Amniotic stem cell (primary cell): ENCODE results near the gene SAP30BP.

Experiments used
- DNase-seq: peaks from one replicate; lab custom pipeline; 2025; lab: John Stamatoyannopoulos, UW

Gene SAP30BP

DNA sequence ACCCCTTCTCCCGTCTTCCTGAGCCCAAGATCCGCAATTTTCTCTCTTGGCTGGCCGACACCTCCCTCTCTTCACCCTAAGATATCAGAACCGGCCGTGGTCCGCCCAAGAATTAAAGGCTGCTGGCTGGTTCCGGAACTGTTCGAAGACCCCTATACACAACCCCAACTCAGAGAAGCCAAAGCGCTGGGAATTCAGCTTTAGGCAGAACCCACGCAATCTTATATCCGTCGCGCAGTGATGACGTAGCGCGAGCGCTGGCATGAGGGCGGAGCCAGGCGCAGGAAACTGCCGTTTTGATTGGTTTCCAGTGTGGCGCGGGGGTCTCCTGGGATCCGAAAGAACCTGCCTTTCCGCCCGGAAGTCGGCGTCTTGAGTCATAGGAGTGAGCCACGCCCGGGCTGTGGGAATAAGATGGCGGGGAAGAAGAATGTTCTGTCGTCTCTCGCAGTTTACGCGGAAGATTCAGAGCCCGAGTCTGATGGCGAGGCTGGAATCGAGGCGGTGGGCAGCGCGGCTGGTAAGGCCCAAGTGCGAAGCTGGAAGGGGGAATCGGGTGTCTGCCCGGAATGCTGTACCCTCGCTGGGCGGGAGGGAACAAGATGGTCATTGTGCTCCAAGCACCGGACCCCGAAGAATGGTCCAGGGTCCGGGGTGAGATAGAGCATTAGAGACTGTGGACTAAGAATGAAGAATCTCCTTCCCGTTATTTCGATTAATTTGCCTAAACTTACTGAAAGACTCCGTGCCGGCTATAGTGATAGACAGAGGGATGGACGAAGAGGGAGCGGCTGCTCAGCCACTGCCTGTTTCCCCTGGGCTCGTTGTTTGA is at the start of gene SAP30BP, which contains the start of gene RECQL5:
Gene SAP30BP, plus strand, starts transcription at position 380 of the 832 bp plus-strand sequence. Its CDS starts 35 bp downstream, at position 415.
Gene RECQL5, minus strand, starts transcription at position 196 of the 832 bp plus-strand sequence. CDS start 597 bp downstream, outside the sequence.
- peak; percentile 98 for DNase-seq

DNA sequence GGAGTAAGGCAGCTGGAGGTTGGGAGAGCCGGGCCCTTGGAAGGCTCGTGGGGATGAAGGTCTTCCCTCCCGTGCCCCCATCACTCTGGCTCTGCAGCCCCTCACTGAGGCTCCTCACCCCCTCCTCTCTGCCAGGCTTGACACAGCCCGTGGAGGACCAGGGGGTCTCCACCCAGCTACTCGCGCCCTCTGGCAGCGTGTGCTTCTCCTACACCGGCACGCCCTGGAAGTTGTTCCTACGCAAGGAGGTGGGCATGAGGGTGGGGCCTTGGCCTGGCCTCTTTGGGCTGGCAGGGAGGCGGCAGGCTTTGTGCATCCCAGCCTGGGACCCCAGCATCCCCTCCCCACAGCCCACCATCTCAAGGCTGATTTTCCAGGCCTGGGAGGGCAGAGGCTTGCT is 49.5 kb upstream of the SAP30BP start:
- no peak for DNase-seq

- no peak for DNase-seq
Measured at GRCh38 chr17:75619506-75620431, 47.4 kb upstream of the SAP30BP start.

DNA sequence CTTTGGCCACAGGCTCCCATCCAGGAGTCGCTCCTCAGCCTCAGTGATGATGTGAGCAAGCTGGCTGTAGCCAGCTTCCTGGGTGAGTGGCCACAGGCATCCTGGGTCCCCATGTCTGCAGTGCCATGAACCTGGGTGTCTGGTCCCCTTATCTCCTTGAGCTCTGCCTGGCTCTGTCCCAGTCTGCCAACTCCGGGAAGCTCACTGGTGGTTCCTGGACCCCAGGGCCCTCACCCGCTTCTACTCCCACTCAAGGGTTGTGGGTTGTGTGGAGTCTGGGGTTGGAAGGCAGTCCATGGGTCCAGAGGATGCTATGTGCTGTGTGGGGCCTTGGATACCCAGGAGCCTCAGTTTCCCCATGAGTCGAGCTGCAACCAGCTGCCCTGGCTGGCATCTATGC is 45.6 kb upstream of the SAP30BP start:
- DNase-seq: no peak

DNA sequence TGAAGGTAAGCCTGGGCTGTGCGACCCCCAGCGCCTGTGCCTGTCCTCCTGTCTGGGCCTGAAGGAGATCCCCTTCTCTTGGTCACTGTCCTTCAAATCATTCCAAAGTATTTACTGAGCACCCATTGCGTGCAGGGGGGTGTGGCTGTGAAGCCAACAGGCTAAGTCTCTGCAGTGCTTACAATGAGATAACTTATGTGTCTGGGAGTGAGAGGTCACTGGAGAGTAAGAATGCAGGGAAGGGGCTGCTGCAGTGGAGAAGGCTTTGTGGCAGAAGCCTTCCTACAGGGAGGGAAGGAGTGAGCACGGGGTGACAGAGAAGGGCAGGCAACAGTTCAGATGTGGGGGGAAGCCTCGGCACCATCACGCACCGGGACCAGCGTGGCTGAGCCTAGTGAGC is 45.1 kb upstream of the SAP30BP start:
- no peak for DNase-seq

GRCh38 chr17:75622771-75623273 is 44.3 kb upstream of the SAP30BP start:
- DNase-seq: no peak

GRCh38 chr17:75623386-75623785 is 43.8 kb upstream of the SAP30BP start:
- no peak for DNase-seq

DNA sequence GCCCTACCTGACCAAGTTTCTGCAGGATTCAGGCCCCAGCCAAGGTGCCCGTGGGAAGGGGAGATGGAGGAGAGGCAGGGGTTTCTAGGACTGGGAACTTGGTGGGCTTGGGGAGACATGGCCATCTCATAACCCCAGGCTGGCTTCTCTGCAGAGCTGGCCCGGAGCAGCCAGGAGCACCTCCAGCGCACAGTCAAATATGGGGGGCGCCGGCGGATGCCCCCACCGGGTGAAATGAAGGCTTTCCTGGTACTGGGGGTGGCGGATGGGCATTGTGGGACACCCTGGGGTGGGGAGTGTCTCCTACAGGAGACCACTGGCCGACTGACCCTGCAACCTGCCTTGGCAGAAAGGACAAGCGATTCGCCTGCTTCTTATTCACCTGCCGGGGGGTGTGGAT is 43.1 kb upstream of the SAP30BP start:
- no peak for DNase-seq

GRCh38 chr17:75624714-75625345 is 42.3 kb upstream of the SAP30BP start:
- no peak for DNase-seq

- no peak for DNase-seq
Measured at GRCh38 chr17:75625813-75626486, 41.2 kb upstream of the SAP30BP start.

DNA sequence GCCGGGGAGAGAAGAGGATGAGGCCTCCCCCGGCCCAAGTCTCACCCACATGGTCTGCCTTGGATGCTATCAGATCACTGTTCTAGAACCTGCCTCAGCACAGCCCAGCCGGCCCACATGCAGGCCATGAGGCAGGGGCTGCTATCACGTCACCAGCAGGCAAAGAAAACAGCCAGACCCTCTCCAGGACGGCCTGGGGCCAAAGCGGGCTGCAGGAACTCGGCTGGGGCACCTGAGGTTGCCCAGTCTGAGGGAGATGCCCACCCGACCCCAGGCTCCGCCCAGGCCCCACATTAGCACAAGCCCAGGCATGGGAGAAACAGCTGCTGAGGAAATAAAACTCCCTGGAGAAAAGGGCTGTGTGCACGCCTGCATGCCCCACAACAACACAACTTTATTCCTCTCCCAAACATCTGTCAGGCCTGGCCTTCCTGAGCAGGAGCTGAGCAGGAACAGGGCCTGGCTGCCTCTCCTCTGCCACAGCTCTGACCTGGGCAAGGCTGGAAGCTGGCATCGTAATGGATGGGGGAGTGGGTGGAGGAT is 40.6 kb upstream of the SAP30BP start:
- no peak for DNase-seq

DNA sequence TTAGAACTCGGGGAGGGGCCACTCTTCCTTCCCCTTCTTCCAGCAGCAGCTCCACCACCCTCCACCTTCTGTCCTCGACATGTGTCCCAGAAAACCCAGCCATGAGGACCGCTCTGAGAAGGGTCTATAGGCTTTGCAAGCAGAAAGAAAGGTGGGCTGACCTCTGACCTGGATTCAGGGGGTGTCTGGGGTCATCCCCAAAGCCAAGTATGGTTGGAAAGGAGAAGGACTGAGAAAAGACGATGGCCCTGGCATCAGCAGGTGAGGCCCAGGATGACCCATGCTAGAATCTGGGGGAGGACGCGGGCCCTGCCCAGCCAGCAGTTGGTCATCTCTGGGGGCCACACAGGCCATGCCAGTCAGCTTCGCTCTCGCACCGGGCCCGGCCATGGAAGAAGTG is 40.0 kb upstream of the SAP30BP start:
- no peak for DNase-seq

GRCh38 chr17:75628425-75628824 is 38.7 kb upstream of the SAP30BP start:
- no peak for DNase-seq

- no peak for DNase-seq
Measured at GRCh38 chr17:75629157-75629556, 38.0 kb upstream of the SAP30BP start.

DNA sequence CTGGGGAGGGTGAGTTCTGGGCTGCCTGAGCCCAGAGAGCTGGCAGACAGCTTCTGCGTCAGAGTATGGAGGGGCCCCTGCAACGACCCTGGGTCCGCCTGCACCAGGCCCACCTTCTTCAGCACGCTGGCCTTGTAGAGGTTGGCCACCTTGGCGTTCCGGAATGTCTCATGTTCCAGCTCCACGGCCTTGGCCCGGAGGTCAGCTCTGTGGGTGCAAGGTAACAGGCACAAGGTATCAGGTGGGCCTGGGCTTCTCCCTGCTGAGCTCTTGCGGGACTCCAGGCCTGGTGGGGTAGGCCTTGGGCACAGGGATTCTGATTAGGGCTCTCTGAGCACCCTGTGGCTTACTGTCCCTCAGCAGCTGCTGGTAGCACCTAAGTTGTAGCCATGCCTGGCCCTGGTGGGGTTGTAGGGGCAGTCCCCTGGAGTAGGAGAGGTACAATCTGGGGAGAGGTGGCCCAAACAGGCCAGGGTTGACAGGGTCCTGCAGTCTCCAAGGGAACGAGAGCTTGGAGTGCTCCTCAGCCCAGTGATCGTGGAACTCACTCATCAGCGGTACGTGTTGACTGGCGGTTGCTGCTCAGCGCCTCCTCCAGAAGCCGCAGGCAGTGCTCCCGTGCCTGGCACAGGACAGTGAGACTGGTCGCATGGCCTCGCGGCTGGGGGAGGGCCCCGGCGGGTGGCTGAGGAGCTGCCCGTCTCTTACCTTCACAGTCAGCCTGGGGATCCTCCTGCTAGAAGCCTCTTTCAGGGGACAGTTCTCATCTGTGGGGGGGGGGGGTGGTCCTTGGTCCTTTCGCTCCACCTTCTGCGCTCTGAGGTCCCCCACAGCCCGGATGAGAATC is 36.8 kb upstream of the SAP30BP start:
- no peak for DNase-seq

- no peak for DNase-seq
Measured at GRCh38 chr17:75631353-75631752, 35.8 kb upstream of the SAP30BP start.

DNA sequence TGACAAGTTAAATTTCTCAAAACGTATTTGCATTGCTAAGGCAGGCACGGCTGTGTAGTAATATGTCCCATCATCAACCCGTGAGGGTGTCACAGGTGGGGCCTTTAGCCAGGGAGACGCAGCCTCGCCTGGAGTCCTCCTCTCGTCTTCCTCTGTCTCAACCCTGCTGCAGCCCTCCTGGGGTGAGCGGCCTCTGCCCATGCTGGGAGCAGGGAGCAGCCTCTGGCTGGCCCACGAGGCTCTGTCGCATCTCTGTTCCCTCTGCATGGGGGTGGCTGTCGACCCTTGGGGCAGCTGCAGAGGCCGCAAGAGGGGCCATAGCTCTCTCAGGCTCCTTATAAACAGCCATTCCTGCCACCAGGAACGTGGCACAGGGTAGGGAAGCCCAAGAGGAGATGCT is 34.7 kb upstream of the SAP30BP start:
- DNase-seq: no peak

- peak; percentile 87 for DNase-seq
Measured at GRCh38 chr17:75632863-75633485, 34.2 kb upstream of the SAP30BP start, which contains the start of gene SMIM5. Gene SMIM5 (plus strand): TSS chr17:75633434. CDS start chr17:75640202, 6,768 bp downstream.

DNA sequence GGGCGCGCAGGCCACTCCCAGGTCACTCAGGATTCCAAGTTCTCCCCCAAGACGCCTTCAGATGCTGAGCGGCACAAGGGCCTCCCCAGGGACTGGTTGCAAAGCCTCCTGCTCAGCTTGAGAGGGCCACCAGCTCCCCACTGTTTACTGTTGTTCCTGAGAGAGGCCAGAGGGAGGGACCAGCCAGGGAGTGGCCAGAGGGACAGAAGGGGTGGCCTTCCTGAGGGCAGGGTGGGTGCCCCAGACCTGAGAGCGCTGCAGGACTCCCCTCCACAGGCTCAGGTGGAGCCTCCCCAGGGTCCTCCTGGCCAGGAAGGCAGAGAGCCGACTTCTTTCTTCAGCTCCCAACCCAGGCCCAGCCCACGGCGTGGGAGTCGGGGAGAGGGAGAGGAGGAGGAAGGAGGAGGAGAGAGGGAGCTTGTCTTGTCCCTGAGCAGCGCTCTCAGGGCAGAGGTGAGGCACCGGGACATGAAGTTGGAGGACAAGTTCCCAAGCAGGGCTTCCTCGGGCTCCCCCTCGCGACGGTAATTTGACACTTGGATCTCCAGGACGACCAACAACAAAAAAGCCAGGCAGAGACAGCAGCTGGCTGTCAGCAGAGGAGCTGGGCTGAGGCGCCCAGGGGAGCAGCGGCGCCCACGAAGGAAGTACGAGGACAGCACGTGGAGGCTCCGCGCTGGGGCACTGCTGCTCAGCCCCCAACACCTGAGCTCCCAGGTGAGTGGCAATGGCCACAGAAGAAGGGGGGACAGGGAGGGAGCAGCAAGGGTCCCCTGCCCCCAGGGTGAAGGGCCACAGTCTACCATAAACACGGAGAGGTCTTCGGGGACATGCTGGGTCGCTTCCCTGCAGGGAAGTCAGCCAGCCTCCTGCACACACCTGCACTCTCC is 33.4 kb upstream of the SAP30BP start:
- peak; percentile 92 for DNase-seq
